HG03045 (cell line): ENCODE measurements around the gene RCCD1.

Source experiments
- ATAC-seq: cut with Tn5 transposase; IDR thresholded peaks from one replicate; pipeline ENCODE4 v1.9.1; 2021; ENCODE audit warnings: mild to moderate bottlenecking, moderate library complexity; ENCODE audit not compliant: unreplicated experiment

The RCCD1 gene

DNA sequence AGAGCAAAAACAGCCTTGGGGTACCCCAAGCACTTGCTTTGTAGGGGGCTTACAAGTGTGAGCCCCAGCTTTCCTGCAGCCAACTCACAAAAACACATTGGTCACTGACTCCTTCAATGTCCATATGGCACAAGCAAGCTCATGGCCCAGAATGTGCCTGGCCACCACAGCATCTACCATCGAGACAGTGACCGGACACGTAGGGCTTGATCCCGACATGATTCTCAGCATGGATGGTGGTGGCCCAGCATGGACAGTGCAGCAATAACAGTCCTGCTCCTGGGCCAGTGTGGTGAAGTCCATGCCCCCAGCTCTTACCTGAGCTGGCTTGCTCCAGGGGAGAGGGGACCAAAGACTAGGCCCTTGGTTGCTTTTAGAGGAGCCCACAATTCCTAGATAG lies 13.6 kb upstream of the RCCD1 start:
- ATAC-seq: no peak

DNA sequence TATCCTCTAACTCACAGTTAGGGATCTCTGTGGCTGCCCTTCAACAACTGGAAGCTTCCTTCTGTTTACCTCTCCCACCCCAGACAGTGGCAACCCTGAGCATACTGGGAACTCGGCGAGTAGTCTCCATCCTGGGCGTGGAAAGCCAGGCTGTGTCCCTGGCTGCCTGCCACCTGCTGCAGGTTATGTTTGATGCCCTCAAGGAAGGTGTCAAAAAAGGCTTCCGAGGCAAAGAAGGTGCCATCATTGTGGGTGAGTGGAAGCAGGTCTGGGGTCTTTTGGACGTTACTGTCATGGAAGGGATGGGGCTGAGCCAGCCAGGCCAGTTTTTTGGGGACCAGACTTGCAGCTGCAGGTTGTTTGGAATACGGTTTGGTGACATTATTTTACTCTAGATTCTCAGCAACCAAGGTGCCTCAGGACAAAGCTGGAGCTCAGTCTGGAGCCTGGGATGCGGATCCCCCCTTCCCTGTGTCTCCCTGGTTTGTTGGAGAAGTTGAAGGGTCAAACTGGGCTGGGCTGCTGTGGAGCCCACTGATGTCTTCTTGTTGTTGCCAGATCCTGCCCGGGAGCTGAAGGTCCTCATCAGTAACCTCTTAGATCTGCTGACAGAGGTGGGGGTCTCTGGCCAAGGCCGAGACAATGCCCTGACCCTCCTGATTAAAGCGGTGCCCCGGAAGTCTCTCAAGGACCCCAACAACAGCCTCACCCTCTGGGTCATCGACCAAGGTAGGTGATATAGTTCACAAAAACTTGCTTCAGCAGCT lies 12.1 kb upstream of the RCCD1 start:
- no peak for ATAC-seq

DNA sequence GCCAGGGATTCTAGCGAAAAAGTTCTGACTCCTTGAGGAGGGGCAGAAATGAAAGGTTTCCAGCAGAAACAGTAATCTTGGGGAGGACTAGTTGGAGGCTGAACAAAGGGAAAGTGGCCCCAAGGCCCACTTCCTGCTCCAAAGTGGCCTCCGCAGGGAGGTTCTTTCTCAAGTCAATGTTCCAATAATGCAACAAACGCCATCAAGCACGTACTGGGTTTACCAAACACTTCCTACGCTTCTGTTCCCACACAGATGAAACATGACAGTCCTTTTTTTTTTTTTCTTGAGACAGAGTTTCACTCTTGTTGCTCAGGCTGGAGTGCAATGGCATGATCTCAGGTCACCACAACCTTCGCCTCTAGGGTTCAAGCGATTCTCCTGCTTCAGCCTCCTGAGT lies 9.6 kb upstream of the RCCD1 start:
- ATAC-seq: no peak

DNA sequence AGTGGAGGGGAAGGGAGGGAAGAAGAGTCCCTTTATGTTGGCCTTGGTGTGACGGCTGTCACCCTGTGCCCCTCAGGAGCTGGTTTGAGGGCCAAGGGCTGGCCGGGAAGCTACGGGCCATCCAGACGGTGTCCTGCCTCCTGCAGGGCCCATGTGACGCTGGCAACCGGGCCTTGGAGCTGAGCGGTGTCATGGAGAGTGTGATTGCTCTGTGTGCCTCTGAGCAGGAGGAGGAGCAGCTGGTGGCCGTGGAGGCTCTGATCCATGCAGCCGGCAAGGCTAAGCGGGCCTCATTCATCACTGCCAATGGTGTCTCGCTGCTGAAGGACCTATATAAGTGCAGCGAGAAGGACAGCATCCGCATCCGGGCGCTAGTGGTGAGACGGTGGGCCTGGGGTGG lies 8.1 kb upstream of the RCCD1 start:
- no peak for ATAC-seq

DNA sequence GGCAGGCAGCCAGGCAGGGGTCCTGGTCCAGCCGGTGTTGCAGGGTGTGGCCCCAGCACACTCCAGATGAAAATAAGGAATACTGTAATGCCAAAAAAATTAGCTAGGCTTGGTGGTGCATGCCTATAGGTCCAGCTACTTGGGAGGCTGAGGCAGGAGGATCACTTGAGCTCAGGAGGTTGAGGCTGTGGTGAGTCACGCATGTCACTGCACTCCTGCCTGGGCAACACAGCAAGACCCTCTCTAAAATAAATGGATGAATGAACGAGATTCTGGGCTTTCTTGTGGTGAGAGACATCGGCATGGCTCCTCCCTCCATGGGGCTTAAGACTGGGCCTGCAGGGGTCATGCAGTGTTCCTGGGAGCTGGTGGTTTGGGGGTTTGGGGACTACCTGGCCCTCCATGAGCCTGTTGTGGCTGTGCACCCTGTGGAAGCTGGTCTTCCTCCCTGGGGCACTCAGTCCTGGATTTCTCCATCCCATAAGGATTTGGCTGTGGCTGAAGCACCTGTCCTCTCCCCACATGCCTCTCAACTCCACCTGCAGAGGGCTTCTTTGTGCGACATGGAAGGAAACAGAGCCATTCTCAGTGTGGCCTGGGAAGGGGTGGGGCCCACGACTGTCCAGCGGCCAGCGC lies 7.6 kb upstream of the RCCD1 start:
- no peak for ATAC-seq

DNA sequence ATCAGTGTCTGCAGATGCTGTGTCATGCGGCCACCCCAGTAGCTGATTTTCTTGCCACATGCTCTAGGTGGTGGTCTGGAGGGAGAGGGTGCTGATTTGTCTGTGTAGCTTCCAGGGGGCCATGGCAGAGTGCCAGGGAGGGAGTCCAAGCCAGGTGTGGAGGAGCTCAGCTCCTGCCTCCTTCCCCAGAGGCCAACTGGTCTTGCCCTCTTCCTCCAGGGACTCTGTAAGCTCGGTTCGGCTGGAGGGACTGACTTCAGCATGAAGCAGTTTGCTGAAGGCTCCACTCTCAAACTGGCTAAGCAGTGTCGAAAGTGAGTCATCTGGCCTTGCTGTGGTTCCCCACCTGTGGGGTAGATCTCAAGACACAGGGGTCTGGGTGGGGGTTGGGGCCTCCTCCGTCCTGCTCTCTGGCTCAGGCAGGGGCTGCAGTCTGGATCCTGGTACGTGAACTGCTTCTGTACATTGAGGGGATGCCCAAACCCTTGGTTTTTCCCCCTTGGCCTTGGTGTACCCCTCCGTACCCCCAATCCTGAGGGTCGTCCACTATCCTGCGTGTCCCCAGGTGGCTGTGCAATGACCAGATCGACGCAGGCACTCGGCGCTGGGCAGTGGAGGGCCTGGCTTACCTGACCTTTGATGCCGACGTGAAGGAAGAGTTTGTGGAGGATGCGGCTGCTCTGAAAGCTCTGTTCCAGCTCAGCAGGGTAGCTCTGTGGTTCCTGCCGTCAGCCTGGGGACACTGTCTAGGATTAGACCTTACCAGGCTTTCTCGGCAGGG lies 6.9 kb upstream of the RCCD1 start:
- ATAC-seq: no peak

DNA sequence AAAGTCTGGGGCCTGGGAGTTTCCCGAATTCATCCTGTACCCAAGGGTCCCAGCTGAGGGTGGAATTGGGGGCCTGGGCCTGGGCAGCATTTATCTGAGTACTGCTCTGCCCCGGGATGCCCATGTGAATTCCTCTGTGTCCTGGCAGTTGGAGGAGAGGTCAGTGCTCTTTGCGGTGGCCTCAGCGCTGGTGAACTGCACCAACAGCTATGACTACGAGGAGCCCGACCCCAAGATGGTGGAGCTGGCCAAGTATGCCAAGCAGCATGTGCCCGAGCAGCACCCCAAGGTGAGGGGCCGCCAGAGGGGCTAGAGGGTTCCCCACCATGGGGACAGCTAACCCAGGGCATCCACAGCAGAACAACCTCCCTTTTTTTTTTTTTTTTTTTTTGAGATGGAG lies 6.2 kb upstream of the RCCD1 start:
- ATAC-seq: no peak

DNA sequence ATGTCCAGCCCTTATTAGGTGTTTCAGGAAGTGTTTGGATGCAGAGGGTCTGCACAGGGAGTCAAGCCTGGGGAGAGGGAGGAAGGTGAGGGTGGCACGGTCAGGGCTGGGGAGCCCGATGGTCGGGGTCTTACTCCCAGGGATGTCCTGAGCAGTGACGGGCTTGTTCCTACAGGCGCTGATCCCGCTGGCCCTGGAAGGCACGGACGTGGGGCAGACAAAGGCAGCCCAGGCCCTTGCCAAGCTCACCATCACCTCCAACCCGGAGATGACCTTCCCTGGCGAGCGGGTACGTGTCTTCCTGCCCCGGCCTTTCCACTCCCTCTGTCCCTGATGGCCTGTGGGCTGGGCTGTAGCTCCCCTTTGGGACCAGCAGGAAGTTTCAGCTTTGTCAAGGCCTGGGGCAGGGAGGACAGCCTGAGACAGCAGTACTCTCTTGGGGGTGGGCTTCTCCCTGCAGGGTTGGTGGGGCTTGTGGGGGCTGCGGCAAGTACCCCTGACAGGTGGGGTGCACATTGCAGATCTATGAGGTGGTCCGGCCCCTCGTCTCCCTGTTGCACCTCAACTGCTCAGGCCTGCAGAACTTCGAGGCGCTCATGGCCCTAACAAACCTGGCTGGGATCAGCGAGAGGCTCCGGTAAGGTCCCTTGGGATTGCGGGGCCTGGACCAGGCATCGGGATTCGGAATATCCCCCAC lies 4.6 kb upstream of the RCCD1 start:
- no peak for ATAC-seq

DNA sequence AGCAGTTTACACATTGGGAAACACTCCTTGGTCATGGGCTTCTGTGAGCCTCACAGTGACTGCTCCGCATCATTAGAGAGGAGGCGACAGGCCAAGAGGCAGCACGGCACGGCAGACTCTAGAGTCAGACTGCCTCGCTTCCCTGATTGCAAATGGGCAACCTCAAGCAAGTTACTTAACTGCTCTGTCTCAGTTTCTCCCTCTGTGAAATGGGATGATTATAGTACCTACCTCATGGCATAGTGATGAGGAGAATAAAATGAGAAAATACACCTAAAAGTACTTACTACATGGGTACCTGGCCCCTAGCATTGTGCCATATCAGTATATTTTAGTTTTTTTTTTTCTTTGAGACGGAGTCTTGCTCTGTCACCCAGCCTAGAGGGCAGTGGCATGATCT lies 4.0 kb upstream of the RCCD1 start:
- ATAC-seq: no peak

DNA sequence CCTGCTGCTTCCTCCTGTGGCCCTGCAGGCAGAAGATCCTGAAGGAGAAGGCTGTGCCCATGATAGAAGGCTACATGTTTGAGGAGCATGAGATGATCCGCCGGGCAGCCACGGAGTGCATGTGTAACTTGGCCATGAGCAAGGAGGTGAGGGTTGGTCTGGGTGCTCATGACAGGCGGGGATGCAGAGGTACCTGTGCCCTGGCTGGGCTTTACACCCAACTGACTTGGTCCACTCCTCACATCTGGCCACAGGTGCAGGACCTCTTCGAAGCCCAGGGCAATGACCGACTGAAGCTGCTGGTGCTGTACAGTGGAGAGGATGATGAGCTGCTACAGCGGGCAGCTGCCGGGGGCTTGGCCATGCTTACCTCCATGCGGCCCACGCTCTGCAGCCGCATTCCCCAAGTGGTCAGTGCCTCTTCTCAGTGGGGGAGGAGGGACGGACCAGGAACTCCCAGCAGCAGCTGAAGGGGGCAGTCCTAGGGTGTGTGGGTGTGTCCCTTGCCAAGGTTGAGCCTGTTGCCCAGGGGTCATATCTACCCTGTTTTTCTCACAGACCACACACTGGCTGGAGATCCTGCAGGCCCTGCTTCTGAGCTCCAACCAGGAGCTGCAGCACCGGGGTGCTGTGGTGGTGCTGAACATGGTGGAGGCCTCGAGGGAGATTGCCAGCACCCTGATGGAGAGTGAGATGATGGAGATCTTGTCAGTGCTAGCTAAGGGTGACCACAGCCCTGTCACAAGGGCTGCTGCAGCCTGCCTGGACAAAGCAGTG lies 1.6 kb upstream of the RCCD1 start:
- ATAC-seq: no peak

DNA sequence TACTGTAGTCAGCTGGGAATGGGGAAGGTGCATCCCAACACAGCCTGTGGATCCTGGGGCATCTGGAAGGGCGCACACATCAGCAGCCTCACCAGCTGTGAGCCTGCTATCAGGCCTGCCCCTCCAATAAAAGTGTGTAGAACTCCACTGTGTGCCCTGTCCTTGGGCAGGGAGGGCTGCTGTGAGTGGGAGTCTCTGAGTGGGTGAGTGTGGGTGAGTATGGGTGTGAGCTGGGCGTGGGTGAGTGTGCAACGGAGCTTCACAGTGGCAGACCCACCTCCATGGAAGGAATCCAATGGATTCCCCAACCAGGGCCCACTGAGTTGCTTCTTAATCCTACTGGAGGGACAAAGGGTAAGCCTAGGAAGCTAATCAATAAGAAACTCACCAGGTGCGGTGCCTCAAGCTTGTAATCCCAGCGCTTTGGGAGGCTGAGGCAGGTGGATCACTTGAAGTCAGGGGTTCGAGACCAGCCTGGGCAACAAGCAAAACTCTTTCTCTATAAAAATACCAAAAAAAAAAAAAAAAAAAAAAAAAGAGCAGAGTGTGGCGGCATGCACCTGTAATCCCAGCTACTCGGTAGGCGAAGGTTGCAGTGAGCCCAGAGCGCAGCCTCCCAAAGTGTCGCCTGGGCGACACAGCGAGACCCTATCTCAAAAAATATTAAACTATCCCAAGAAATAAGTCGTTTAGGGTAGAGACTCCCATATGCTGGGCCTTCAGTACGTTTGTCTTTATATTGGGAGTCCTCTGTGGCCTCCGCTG lies 555 bp upstream of the RCCD1 start:
- ATAC-seq: no peak

DNA sequence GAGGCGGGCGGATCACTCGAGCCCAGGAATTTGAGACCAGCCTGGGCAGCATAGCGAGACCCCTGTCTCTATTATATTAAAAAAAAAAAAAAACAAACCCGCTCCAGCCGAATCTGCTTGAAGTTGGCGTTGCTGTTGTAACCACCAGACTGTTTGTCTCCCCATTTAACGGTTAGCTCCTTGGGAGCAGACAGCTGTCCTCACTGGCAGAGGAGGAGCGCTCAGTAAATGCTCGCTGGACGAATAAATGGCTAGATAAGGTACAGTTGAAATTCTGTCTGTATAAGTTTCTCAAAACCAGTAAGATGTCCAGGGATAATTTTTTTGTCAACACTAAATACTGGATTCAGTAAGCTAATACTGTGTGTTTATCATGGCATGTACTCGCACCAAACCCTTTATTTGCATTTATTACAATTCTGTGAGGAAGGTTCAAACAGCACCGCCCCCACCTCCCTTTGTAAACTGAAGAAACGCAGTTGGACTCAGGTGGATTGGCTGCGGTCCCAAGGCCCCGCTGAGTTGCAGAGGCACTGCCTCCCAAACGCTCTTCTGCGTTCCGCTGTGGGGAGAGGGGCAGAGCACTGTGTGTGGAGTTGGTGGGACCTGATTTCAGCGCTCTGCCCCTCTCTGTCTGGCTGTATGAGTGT lies 1.1 kb downstream of the RCCD1 start:
- ATAC-seq: no peak

DNA sequence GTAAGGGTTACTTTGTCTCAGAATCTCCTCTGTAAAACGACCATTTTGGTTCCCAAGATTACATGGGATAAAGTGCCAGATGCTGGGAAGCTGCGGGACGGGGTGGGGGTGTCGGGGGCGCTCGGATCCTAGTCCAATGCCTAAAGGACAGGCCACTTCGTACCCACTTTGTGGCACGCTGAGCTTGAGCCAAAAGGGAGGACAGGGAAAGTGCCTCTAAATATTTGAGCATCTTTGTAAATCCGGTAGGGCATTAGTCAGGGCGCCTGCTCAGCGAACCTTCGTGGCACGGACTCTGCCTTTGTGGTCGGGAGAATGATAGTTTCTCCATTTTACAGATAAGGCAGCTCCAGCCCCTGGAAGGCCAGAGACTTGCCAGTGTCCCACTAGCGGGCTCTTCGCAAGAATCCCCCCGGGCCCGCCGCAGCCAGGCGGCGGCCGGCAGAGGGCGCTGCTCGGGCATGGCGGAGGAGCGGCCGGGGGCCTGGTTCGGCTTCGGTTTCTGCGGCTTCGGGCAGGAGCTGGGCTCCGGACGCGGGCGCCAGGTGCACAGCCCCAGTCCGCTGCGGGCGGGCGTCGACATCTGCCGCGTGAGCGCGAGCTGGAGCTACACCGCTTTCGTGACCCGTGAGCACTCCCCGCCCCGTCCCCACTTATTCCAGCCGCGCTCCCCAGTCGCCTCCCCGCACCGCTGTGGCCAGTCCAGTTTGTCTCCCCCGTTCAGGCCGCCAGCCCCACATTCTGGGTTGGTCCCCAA lies 1.8 kb downstream of the RCCD1 start:
- ATAC-seq: no peak

DNA sequence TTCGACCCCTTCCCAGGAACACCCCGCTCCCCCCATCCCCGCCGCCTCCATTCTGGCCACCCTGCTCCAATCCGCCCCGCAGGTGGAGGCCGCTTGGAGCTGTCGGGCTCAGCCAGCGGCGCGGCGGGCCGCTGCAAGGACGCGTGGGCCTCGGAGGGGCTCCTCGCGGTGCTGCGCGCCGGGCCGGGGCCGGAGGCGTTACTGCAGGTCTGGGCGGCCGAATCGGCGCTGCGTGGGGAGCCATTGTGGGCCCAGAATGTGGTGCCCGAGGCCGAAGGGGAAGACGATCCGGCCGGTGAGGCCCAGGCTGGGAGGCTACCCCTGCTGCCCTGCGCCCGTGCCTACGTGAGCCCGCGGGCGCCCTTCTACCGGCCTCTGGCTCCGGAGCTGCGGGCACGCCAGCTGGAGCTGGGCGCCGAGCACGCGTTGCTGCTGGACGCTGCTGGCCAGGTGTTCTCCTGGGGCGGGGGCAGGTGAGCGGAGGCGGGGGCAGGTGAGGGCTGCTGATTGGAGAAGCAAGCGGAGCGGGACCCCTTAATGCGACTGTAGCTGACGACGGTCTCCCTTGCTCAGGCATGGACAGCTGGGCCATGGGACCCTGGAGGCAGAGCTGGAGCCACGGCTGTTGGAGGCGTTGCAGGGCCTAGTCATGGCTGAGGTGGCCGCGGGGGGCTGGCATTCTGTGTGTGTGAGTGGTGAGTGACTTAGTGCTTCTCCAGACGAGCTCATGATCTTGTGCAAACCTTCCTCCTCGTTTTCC lies 2.5 kb downstream of the RCCD1 start:
- ATAC-seq: no peak

DNA sequence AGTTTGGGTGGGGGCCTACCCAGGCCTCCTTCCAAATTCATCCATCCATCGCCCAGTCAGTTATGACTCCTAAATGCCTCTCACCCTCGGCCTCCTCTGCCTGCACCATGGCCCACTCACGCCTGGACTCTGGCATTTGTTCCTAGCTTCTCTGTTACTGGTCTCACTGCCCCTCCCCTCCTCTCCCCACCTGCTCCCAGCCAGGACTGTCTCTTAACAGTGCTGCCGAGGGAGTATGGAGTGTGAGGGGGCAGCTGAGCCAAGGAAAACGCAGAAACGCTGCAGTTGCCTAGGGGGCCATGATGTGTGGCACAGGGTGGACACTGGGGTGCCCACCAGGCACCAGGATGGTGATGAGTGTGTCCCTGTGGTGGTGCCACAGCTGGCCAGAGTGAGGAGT lies 3.1 kb downstream of the RCCD1 start:
- ATAC-seq: no peak

DNA sequence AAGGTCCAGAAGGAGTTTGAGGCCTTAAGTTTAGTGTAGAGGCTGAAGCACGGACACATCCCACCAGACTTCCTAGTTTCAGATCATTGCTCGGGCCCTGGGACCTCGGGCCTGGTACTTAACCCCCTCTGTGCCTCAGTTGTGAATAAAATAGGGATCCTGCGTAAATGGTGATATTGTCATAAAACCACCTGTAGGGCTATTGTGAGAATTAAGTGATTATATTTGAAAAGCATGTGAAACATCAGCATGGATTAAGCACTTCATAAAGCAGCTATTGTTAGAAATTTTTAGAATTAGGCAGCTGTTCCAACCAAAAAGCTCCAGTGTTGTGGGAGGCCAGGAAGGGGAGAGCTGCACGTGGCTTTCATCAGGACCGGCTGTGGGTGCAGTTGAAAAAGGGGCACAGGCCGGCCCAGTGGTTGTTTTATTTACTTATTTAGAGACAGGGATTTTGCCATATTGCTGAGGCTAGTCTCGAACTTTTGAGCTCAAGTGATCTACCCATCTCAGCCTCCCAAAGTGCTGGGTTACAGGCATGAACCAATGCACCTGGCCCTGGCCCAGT lies 4.4 kb downstream of the RCCD1 start:
- no peak for ATAC-seq

DNA sequence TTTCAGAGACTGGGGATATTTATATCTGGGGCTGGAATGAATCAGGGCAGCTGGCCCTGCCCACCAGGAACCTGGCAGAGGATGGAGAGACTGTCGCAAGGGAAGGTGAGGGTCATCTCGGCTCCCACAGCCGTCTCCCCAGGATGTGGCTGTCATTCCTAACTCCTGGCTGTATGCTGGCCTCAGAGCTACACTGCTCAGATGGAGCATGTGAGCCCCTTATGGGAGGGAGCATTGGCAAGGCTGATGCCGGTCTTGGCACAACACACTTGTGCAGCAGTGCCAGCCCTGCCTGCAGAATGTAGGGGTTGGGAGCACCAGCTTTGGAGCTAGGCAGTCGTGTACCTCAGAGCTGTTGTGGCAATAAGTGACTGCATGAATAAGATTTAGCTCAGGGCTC lies 5.2 kb downstream of the RCCD1 start:
- no peak for ATAC-seq
